Endometrial microvascular endothelial cells (primary cell): Measurements from ENCODE around the gene PRKCE. TPM values are rescaled to one million over a fixed set of nuclear protein-coding genes. Genes with fewer than 3 reads are reported as not detected.

ENCODE experiments used
- in situ Hi-C: cut with HindIII; loops from 2 replicates; pipeline ENCODE4 v1.10.0; 2017; ENCODE audit warnings: low sequenced_read_pairs, low pct_unique_long_range_greater_than_20kb; ENCODE audit errors: inconsistent ontology term
- total RNA-seq: library from RNA; depleted of rRNA; stranded (reverse); fragments of >200 nt; gene quantifications from one replicate; pipeline ENCODE4 v1.2.3, GENCODE V29; 2015; ENCODE audit errors: inconsistent ontology term

The PRKCE gene
- total RNA-seq, 1 donor from 2014 or later, result 155 TPM

GRCh38 chr2:45627911-45628310 lies 23.6 kb upstream of the PRKCE start:
- in situ Hi-C loops, result loop anchor here (25.0 kb wide), 1 partner anchor 309 kb away; no protein-coding TSS in a partner anchor

GRCh38 chr2:45629971-45630370 lies 21.5 kb upstream of the PRKCE start:
- in situ Hi-C loops, result loop anchor here (25.0 kb wide), 1 partner anchor 307 kb away; no protein-coding TSS in a partner anchor

GRCh38 chr2:45631319-45631718 lies 20.2 kb upstream of the PRKCE start:
- in situ Hi-C loops, result loop anchor here (25.0 kb wide), 1 partner anchor 306 kb away; no protein-coding TSS in a partner anchor

- in situ Hi-C loops, result loop anchor here (25.0 kb wide), 1 partner anchor 305 kb away; no protein-coding TSS in a partner anchor
Observed at GRCh38 chr2:45631955-45632354, 19.5 kb upstream of the PRKCE start.

- in situ Hi-C loops, result loop anchor here (25.0 kb wide), 1 partner anchor 303 kb away; no protein-coding TSS in a partner anchor
Observed at GRCh38 chr2:45634223-45634622, 17.3 kb upstream of the PRKCE start.

- in situ Hi-C loops, result loop anchor here (25.0 kb wide), 1 partner anchor 301 kb away; no protein-coding TSS in a partner anchor
Observed at GRCh38 chr2:45636008-45636407, 15.5 kb upstream of the PRKCE start.

GRCh38 chr2:45637440-45637839 lies 14.0 kb upstream of the PRKCE start:
- in situ Hi-C loops, result loop anchor here (25.0 kb wide), 1 partner anchor 300 kb away; no protein-coding TSS in a partner anchor

GRCh38 chr2:45640576-45640975 lies 10.9 kb upstream of the PRKCE start:
- in situ Hi-C loops, result loop anchor here (25.0 kb wide), 1 partner anchor 297 kb away; no protein-coding TSS in a partner anchor

- in situ Hi-C loops, result loop anchor here (25.0 kb wide), 1 partner anchor 294 kb away; no protein-coding TSS in a partner anchor
Observed at GRCh38 chr2:45643095-45643494, 8.4 kb upstream of the PRKCE start.

- in situ Hi-C loops, result loop anchor here (25.0 kb wide), 1 partner anchor 293 kb away; no protein-coding TSS in a partner anchor
Observed at GRCh38 chr2:45643543-45644542, 7.6 kb upstream of the PRKCE start.

GRCh38 chr2:45646289-45646688 lies 5.2 kb upstream of the PRKCE start:
- in situ Hi-C loops, result loop anchor here (25.0 kb wide), 1 partner anchor 291 kb away; no protein-coding TSS in a partner anchor

GRCh38 chr2:45647356-45647755 lies 4.1 kb upstream of the PRKCE start:
- in situ Hi-C loops, result loop anchor here (25.0 kb wide), 1 partner anchor 290 kb away; no protein-coding TSS in a partner anchor

GRCh38 chr2:45647986-45648520 lies 3.4 kb upstream of the PRKCE start:
- in situ Hi-C loops, result loop anchor here (25.0 kb wide), 1 partner anchor 289 kb away; no protein-coding TSS in a partner anchor

GRCh38 chr2:45648636-45649035 lies 2.8 kb upstream of the PRKCE start:
- in situ Hi-C loops, result loop anchor here (25.0 kb wide), 1 partner anchor 289 kb away; no protein-coding TSS in a partner anchor

GRCh38 chr2:45649462-45649857 lies 2.0 kb upstream of the PRKCE start:
- in situ Hi-C loops, result loop anchor here (25.0 kb wide), 1 partner anchor 288 kb away; no protein-coding TSS in a partner anchor

- in situ Hi-C loops, result loop anchor here (25.0 kb wide), 1 partner anchor 287 kb away; no protein-coding TSS in a partner anchor
Observed at GRCh38 chr2:45649858-45650811, 1.3 kb upstream of the PRKCE start.

GRCh38 chr2:45650851-45651414 lies 542 bp upstream of the PRKCE start:
- in situ Hi-C loops, result no loop called here
